Upper lobe of right lung (tissue), 1 donor: ENCODE measurements around the gene SPX. TPM values are rescaled to one million over a fixed set of nuclear protein-coding genes. Genes with fewer than 3 reads are reported as not detected.

Source experiments
- ATAC-seq: fragments of 200-7000 bp; cut with Tn5 transposase; one replicate; pipeline ENCODE4 v1.9.1; 2020; ENCODE audit warnings: mild to moderate bottlenecking, moderate library complexity
- DNase-seq: peaks from one replicate; pipeline ENCODE4 v3.0.0-alpha.2; 2020
- H3K27ac ChIP-seq: fragments of 200-600 bp; one replicate; pipeline ENCODE4 v1.8.0; 2022
- H3K27me3 ChIP-seq: fragments of 200-600 bp; one replicate; pipeline ENCODE4 v1.8.0; 2022; ENCODE audit warnings: mild to moderate bottlenecking
- H3K36me3 ChIP-seq: fragments of 200-600 bp; one replicate; pipeline ENCODE4 v1.8.0; 2022
- H3K4me1 ChIP-seq: fragments of 200-600 bp; one replicate; pipeline ENCODE4 v1.8.0; 2022
- H3K4me3 ChIP-seq: fragments of 200-600 bp; one replicate; pipeline ENCODE4 v1.8.0; 2022; ENCODE audit warnings: mild to moderate bottlenecking
- H3K9me3 ChIP-seq: fragments of 200-600 bp; one replicate; pipeline ENCODE4 v1.8.0; 2022
- intact Hi-C: fragments of 100-400 bp; cut with DNase I; formaldehyde crosslinking; loops from one replicate; pipeline ENCODE4 v1.11.0; 2022
- total RNA-seq: library from RNA; stranded (reverse); fragmentation: NEBNext Ultra II Directional; extraction: Animal tissue kit (Norgen Biotek cat#: 25700); gene quantifications from one replicate; pipeline ENCODE4 v1.2.1, GENCODE V29; 2021
- TF ChIP-seq, protein P1 (sequence below): fragments of 200-600 bp; IDR thresholded peaks from one replicate; pipeline ENCODE4 v1.8.0; 2022; ENCODE audit warnings: antibody characterized with exemption
- donor health status: DM: no; HTN: yes; CAD: no; lungs with severe emphysema.

Gene SPX
- total RNA-seq, 1 donor from 2014 or later = 1.7 TPM

DNA sequence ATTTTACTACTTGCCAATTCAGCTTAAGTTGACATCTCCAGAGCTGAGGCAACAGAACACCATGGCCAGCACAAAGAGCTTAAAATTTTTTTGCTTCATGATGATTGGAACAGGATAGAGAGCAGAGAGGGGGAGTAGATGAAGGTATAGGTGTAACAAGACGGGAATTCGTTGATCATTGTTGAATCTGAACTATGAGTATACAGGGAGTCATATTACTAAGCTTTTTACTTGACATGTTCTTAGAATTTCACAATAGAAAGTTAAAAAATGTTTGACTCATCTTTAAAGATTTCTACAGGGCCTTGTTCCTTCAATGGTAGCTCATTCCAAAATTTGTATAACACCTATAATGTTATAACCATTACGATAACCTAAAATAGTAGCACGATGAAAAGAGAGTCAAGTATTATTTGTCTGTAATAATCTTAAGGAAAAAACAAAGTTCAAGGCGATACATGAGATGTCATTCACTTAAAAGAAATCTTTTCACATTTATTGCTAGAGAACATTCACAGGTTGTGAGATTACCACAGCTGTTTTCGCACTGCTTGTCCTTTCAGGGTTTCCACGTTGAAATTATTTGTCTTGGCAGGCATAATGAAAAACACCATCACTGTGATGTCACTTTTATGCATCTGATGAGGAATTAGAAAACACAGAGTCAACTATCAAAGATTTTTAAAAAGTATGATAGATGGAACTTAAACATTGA is 33.9 kb downstream of the SPX start:
- intact Hi-C loops = no loop called here
- H3K27me3 ChIP-seq = no peaks in the 10 kb centered on the region
- no peak for DNase-seq
- no peak overlapping the region for H3K27ac ChIP-seq
- H3K4me3 ChIP-seq = no peak overlapping the region
- H3K4me1 ChIP-seq = no peaks in the 10 kb centered on the region
- no peak for ATAC-seq
- no peaks in the 10 kb centered on the region for H3K36me3 ChIP-seq
- H3K9me3 ChIP-seq = no peaks in the 10 kb centered on the region
- TF ChIP-seq, protein P1, sequence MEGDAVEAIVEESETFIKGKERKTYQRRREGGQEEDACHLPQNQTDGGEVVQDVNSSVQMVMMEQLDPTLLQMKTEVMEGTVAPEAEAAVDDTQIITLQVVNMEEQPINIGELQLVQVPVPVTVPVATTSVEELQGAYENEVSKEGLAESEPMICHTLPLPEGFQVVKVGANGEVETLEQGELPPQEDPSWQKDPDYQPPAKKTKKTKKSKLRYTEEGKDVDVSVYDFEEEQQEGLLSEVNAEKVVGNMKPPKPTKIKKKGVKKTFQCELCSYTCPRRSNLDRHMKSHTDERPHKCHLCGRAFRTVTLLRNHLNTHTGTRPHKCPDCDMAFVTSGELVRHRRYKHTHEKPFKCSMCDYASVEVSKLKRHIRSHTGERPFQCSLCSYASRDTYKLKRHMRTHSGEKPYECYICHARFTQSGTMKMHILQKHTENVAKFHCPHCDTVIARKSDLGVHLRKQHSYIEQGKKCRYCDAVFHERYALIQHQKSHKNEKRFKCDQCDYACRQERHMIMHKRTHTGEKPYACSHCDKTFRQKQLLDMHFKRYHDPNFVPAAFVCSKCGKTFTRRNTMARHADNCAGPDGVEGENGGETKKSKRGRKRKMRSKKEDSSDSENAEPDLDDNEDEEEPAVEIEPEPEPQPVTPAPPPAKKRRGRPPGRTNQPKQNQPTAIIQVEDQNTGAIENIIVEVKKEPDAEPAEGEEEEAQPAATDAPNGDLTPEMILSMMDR = no peak

DNA sequence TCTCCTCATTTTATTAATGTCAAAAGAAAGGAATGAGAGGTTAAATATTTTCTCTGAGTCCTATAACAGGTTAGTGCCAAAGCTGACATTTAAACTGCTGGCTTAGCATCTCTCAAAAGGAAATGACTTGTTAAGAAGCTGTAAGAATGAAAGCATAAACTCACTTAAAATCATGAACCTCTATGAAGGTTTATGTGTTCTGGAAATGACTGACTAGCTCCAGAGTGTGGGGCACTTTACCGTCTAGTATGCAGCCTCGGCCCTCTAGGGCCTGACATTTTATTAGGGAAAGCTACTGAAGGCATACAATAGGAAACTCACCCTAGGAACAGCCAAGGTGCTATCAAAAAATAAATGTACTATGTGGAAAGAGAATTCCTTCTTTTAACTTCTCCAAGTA is 35.1 kb downstream of the SPX start:
- Histone ChIP-seq H3K9me3 (no peaks in the 10 kb centered on the region), H3K4me3 (no peak overlapping the region), H3K4me1 (no peaks in the 10 kb centered on the region), H3K27ac (no peak overlapping the region), H3K27me3 (no peaks in the 10 kb centered on the region), H3K36me3 (no peaks in the 10 kb centered on the region)
- TF ChIP-seq, protein P1 = no peak
- no peak for DNase-seq
- ATAC-seq = no peak
- intact Hi-C loops = no loop called here

DNA sequence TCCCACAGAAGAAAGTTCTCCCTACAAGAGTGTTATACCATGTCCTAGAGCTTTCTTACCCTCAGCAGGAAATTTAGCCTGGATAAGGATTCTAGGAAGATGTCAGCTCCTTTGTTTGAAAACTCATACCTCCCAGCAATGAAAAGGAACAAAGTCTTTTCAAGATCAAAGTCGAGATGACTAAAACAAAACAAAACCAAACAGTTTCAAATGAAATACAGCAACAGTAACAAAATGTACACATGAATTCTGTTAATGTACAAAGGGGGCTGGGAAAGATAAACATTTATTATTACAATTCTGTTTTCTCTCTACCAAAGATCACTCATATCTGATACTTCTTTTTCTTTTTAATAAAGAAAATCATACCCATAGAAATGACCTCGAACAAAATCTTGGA is 36.8 kb downstream of the SPX start:
- H3K27ac ChIP-seq = no peak overlapping the region
- H3K27me3 ChIP-seq = no peaks in the 10 kb centered on the region
- TF ChIP-seq, protein P1 = no peak
- H3K4me3 ChIP-seq = no peak overlapping the region
- H3K4me1 ChIP-seq = no peaks in the 10 kb centered on the region
- no peaks in the 10 kb centered on the region for H3K9me3 ChIP-seq
- DNase-seq (no peak), ATAC-seq (no peak)
- intact Hi-C loops = no loop called here
- H3K36me3 ChIP-seq = no peaks in the 10 kb centered on the region

DNA sequence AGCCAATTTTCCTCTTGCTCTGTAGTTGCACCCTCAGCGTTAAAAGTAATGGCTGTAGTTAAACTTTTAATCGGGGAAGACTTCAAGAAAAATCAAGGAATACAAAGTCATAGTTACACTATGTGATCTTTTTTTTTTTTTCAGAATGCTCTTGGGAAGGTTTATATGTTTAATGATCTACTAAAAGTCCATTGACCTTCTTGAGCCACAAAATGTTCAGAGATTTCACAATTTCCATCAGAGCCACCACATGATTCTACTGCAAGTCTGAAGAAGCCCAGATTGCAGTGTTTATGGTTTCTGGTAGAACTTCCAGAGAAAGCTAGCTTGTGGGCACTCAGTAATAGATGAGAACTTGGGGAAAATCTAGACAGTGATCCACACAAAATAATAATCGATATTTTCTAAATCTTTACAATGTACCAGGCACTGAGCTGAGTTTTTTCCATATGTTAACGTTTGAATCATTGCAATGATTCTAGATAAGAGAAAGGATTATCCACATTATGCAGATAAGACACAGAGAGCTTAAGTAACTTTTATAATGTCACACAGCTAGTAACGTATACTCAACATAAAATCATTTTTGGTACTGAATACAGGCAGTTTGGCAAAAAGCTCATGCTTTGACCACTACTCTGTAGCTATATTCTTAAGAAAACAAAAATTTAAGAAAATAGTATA is 40.3 kb downstream of the SPX start:
- ATAC-seq = no peak
- H3K27ac ChIP-seq = no peak overlapping the region
- no peaks in the 10 kb centered on the region for H3K27me3 ChIP-seq
- H3K36me3 ChIP-seq = no peaks in the 10 kb centered on the region
- no peak for DNase-seq
- TF ChIP-seq, protein P1 = no peak
- H3K4me3 ChIP-seq = no peak overlapping the region
- intact Hi-C loops = no loop called here
- no peaks in the 10 kb centered on the region for H3K9me3 ChIP-seq
- H3K4me1 ChIP-seq = no peaks in the 10 kb centered on the region

DNA sequence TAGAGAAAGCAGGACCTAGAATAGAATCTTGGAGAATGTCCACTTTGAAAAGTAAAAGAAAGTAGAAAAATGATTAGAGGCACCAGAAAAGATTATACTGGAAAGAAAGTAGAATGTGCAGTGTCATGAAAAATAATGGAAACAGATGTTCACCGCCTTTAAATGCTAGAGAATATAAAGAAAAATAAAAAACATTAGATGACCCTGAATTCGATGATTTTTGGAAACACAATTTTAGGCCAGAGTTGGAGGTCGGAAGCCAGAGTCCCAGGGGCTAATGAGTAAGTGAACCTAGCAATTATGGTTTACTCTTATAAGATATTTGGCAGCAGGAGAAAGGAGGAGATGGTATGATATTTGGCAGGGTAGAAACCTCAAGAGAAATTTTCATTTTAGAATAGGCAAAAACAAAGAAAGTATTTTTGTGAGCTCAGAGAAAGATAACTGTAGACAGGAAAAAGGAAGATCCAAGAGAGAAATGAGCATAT is 40.9 kb downstream of the SPX start:
- Histone ChIP-seq H3K36me3 (no peaks in the 10 kb centered on the region), H3K27ac (no peak overlapping the region), H3K27me3 (no peaks in the 10 kb centered on the region), H3K4me3 (no peak overlapping the region), H3K4me1 (no peaks in the 10 kb centered on the region), H3K9me3 (no peaks in the 10 kb centered on the region)
- TF ChIP-seq, protein P1 = no peak
- DNase-seq = no peak
- ATAC-seq = no peak
- intact Hi-C loops = no loop called here
